GM12872 (cell line): Measurements from ENCODE around the gene KRTAP21-3.

ENCODE experiments used
- TF ChIP-seq, protein P1 (sequence below): IDR thresholded peaks from 3 replicates; pipeline ENCODE4 v1.5.1; 2011; ENCODE audit warnings: low read depth, mild to moderate bottlenecking, low read length, moderate library complexity; ENCODE audit not compliant: insufficient read depth

KRTAP21-3 gene

DNA sequence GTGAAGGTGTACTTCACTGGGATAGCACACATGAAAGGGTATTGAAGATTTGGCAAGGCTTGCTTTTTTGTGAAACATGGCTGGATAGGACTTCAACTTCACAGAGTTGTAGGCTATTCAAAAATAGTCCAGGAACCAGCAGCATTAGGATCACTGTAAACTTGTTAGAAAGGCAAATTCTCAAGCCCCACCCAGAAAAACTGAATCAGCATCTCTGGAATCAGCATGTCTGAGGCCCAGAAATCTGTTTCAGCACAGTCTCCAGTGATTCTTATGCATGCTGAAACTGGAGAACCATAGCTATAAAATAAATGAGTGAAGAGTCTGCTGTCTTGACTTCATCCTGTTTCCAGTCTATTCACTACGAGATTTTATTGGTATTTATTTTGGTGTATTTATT, 8.1 kb upstream of the KRTAP21-3 start:
- TF ChIP-seq, protein P1, sequence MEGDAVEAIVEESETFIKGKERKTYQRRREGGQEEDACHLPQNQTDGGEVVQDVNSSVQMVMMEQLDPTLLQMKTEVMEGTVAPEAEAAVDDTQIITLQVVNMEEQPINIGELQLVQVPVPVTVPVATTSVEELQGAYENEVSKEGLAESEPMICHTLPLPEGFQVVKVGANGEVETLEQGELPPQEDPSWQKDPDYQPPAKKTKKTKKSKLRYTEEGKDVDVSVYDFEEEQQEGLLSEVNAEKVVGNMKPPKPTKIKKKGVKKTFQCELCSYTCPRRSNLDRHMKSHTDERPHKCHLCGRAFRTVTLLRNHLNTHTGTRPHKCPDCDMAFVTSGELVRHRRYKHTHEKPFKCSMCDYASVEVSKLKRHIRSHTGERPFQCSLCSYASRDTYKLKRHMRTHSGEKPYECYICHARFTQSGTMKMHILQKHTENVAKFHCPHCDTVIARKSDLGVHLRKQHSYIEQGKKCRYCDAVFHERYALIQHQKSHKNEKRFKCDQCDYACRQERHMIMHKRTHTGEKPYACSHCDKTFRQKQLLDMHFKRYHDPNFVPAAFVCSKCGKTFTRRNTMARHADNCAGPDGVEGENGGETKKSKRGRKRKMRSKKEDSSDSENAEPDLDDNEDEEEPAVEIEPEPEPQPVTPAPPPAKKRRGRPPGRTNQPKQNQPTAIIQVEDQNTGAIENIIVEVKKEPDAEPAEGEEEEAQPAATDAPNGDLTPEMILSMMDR: no peak

DNA sequence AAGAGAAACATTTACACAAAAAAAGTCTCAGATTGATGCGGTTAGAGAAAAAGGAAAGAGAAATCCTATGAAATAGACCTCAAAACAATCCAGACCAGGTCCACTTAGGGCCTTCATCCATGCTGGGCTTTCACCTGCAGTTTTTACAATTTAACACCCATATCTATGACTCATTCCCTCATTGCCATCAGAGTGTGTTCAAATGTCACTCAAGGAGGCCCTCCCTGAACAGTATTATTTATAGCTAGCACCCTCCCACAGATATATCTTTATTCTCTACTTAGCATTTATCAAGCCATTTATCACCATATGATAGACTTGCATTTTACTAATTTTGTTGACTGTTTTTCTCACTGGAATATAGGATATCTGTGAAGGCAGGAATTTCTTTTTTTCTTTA, 824 bp upstream of the KRTAP21-3 start:
- TF ChIP-seq, protein P1: no peak

DNA sequence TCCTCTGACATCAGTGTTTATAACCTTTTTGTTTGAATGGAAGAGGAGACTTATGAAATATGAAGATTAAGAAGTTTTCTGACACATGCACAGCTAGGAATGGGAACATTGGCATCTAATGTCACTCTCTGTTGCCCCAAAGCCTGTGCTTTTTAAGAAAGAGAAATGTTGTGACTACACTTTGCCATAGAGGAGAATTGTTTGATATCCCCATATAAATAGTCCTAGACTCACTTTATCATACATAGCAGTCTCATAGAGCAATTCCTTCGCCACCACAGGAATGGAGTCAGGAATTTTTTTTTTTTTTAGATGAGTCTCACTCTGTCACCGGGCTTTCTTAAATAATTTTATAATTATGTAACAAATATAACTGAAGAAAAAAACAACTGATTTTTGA, 1.5 kb downstream of the KRTAP21-3 start:
- TF ChIP-seq, protein P1: no peak

DNA sequence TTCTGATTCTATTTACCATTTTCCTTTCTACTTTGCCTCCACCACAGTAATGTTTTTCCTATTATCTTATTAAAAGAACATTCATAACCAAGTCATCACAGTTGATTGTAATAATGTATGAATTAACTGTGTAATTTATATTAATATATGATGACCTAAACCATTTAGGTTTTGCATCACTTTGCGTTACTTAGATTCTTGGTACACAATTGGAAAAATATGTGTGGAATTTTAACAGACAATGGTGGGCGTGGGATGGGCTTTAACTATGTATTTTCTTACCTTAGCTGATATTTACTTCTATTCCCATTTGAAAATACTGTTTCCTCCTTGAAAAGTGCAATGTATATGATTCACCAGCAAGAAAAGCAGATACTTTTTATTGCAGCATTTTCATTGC, 3.6 kb downstream of the KRTAP21-3 start:
- TF ChIP-seq, protein P1: no peak

DNA sequence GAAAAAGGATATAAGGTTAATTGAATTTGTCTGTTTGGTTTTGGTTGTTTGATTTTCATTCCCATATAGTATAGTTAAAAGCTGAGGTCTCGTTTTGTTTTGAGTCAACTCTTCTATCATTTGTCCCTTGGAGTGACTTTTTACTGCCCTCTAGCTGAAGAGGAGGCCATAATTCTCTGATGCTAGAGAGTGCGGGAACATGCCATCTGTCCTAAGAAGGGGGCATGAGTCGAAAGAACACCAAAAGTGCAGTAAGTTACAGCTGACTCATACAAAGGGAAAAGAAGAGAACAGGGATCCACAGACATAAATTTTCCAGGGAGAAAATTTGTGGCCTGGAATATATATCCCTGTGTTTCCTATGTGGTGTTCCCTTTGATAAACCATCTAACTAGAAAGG, 4.1 kb downstream of the KRTAP21-3 start:
- TF ChIP-seq, protein P1: no peak

DNA sequence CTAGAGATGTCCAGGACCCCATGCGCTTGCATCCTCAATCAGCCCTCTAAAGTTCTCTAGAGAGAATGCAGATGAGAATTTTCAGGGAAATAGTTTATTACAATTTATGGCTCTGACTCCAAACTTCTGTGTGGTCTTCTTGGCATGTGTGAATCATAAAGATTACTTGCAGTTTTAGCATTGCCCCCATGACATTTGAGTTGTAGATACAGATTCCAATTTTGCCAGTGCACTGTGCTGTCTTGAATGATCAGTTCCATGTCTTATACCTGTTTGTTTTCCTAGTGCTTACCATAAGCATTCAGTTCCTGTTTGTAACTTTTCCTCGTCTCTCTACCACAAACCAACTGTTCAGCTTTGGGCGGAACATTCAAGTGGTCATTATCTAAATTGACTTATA, 4.8 kb downstream of the KRTAP21-3 start:
- TF ChIP-seq, protein P1: no peak

DNA sequence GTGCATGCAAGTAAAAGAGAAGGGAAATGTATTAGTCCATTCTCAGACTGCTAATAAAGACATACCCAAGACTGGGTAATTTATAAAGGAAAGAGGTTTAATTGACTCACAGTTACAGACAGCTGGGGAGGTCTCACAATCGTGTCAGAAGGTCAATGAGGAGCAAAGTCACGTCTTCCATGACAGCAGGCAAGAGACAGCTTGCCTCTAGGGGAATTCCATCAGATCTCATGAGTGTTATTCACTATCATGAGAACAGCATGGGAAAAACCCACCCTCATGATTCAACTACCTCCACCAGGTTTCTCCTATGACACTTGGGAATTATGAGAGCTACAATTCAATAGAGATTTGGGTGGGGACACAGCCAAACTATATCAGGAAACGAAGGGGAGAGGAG, 8.1 kb downstream of the KRTAP21-3 start:
- TF ChIP-seq, protein P1: no peak

DNA sequence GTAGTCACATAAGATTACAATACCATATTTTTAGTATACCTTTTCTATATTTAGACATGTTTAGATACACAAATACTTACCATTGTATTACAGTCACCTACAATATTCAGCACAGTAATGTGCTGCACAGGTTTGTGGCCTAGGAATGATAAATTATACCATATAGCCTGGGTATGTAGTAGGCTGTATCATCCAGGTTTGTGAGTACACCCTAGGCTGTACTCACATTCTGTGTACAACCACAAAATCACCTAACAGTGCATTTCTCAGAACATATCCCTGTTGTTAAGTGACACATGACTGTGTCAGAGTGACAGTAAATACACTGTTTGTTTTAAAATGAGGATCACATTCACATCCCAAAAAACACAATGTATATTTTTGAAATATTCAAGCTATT, 11.2 kb downstream of the KRTAP21-3 start:
- TF ChIP-seq, protein P1: no peak
